ENCODE data around the gene PRCP. TPM values are rescaled to one million over a fixed set of nuclear protein-coding genes. Genes with fewer than 3 reads are reported as not detected.

The PRCP gene
- total RNA-seq, 2 experiments from 2014 or later: 23.0 to 23.3 TPM

- Mint-ChIP-seq H3K9me3 (no peaks in the 10 kb centered on the region), H3K4me1 (ENCODE audit: low read depth) (peaks cover 15% of the 10 kb centered on the region), H3K36me3 (ENCODE audit: low read depth) (peaks cover 2% of the 10 kb centered on the region), H3K27ac (no peak overlapping the region), H3K27me3 (ENCODE audit: low read depth) (no peaks in the 10 kb centered on the region), H3K4me3 (no peak overlapping the region)
- intact Hi-C loops (cut with micrococcal nuclease): no loop called here
- DNase-seq: no peak
- CTCF ChIA-PET: interaction anchor here (0.6 kb wide), 1 partner anchor 354 kb away, joined by 7 read pairs; no protein-coding TSS in a partner anchor
These were observed 7.5 kb downstream of the PRCP start for GRCh38 chr11:82892611-82893169.

GRCh38 chr11:82890936-82891335 lies 9.3 kb downstream of the PRCP start:
- no peak for DNase-seq
- intact Hi-C loops (cut with micrococcal nuclease): no loop called here

GRCh38 chr11:82890002-82890341 lies 10.3 kb downstream of the PRCP start:
- Mint-ChIP-seq H3K4me3 (no peak overlapping the region), H3K27me3 (ENCODE audit: low read depth) (no peaks in the 10 kb centered on the region), H3K27ac (no peak overlapping the region), H3K36me3 (ENCODE audit: low read depth) (peaks cover 4% of the 10 kb centered on the region), H3K4me1 (ENCODE audit: low read depth) (peaks cover 4% of the 10 kb centered on the region), H3K9me3 (no peaks in the 10 kb centered on the region)
- CTCF ChIA-PET: interaction anchor here (1.9 to 3.8 kb wide), 2 partner anchors 22 to 360 kb away, joined by 4 to 12 read pairs; no protein-coding TSS in a partner anchor
- DNase-seq: no peak
- intact Hi-C loops (cut with micrococcal nuclease): no loop called here

More at GRCh38 chr11:82890936-82891335, 9.3 kb downstream of the PRCP start:
- Mint-ChIP-seq H3K9me3 (no peaks in the 10 kb centered on the region), H3K27me3 (ENCODE audit: low read depth) (no peaks in the 10 kb centered on the region), H3K36me3 (ENCODE audit: low read depth) (peaks cover 4% of the 10 kb centered on the region), H3K4me3 (no peak overlapping the region), H3K4me1 (ENCODE audit: low read depth) (peaks cover 8% of the 10 kb centered on the region), H3K27ac (no peak overlapping the region)
- CTCF ChIA-PET: interaction anchor here (1.9 to 3.8 kb wide), 2 partner anchors 23 to 359 kb away, joined by 4 to 12 read pairs; no protein-coding TSS in a partner anchor

- intact Hi-C loops (cut with micrococcal nuclease): no loop called here
- DNase-seq: no peak
- Mint-ChIP-seq H3K9me3 (no peaks in the 10 kb centered on the region), H3K4me3 (no peak overlapping the region), H3K27me3 (ENCODE audit: low read depth) (no peaks in the 10 kb centered on the region), H3K27ac (no peak overlapping the region), H3K36me3 (ENCODE audit: low read depth) (peaks cover 4% of the 10 kb centered on the region), H3K4me1 (ENCODE audit: low read depth) (peaks cover 4% of the 10 kb centered on the region)
- CTCF ChIA-PET: interaction anchor here (0.6 to 3.8 kb wide), 3 partner anchors 22 to 360 kb away, joined by 4 to 12 read pairs (median 4); no protein-coding TSS in a partner anchor
These were observed 10.9 kb downstream of the PRCP start for GRCh38 chr11:82889133-82890001.

GRCh38 chr11:82883853-82884252 lies 16.4 kb downstream of the PRCP start:
- no peak for DNase-seq
- intact Hi-C loops (cut with micrococcal nuclease): no loop called here
- Mint-ChIP-seq H3K36me3 (ENCODE audit: low read depth) (peaks cover 21% of the 10 kb centered on the region), H3K4me3 (no peak overlapping the region), H3K4me1 (ENCODE audit: low read depth) (no peaks in the 10 kb centered on the region), H3K9me3 (no peaks in the 10 kb centered on the region), H3K27ac (no peak overlapping the region), H3K27me3 (ENCODE audit: low read depth) (no peaks in the 10 kb centered on the region)
- CTCF ChIA-PET: interaction anchor here (0.6 to 1.5 kb wide), 3 partner anchors 17 to 409 kb away, joined by 3 to 8 read pairs (median 3); no protein-coding TSS in a partner anchor

- CTCF ChIA-PET: interaction anchor here (0.5 to 1.7 kb wide), 2 partner anchors 26 to 328 kb away, joined by 3 to 6 read pairs; partner anchors contain the start of gene DDIAS
- Mint-ChIP-seq H3K27me3 (ENCODE audit: low read depth) (no peaks in the 10 kb centered on the region), H3K27ac (peak overlapping the region; percentile 61), H3K4me3 (no peak overlapping the region), H3K36me3 (ENCODE audit: low read depth) (peaks cover 9% of the 10 kb centered on the region), H3K9me3 (peaks cover 21% of the 10 kb centered on the region), H3K4me1 (ENCODE audit: low read depth) (peaks cover 30% of the 10 kb centered on the region)
- intact Hi-C loops (cut with micrococcal nuclease): loop anchor here (1.0 kb wide), 2 partner anchors 26 to 849 kb away; partner anchors contain the start of gene DDIAS
- DNase-seq: peak; percentile 14
These were observed 25.3 kb downstream of the PRCP start for GRCh38 chr11:82874646-82875523.

- Mint-ChIP-seq H3K27ac (peak overlapping the region; percentile 59), H3K27me3 (ENCODE audit: low read depth) (no peaks in the 10 kb centered on the region), H3K4me1 (ENCODE audit: low read depth) (peaks cover 30% of the 10 kb centered on the region), H3K4me3 (no peak overlapping the region), H3K9me3 (peaks cover 21% of the 10 kb centered on the region), H3K36me3 (ENCODE audit: low read depth) (peaks cover 7% of the 10 kb centered on the region)
- CTCF ChIA-PET: no interaction called here
- intact Hi-C loops (cut with micrococcal nuclease): no loop called here
- DNase-seq: no peak
These were observed 26.3 kb downstream of the PRCP start for GRCh38 chr11:82873919-82874333.

- H3K4me1 Mint-ChIP-seq (ENCODE audit: low read depth): peaks cover 32% of the 10 kb centered on the region
- CTCF ChIA-PET: interaction anchor here (0.5 kb wide), 1 partner anchor 227 kb away, joined by 3 read pairs; no protein-coding TSS in a partner anchor
- H3K27me3 Mint-ChIP-seq (ENCODE audit: low read depth): no peaks in the 10 kb centered on the region
- no peak overlapping the region for H3K4me3 Mint-ChIP-seq
- peaks cover 4% of the 10 kb centered on the region for H3K36me3 Mint-ChIP-seq (ENCODE audit: low read depth)
- H3K9me3 Mint-ChIP-seq: peaks cover 10% of the 10 kb centered on the region
- intact Hi-C loops (cut with micrococcal nuclease): no loop called here
- DNase-seq: no peak
- H3K27ac Mint-ChIP-seq: no peak overlapping the region
These were observed 27.7 kb downstream of the PRCP start for GRCh38 chr11:82872377-82873150.

- CTCF ChIA-PET: no interaction called here
- H3K27me3 Mint-ChIP-seq (ENCODE audit: low read depth): no peaks in the 10 kb centered on the region
- no peak overlapping the region for H3K27ac Mint-ChIP-seq
- H3K4me3 Mint-ChIP-seq: no peak overlapping the region
- H3K4me1 Mint-ChIP-seq (ENCODE audit: low read depth): peaks cover 35% of the 10 kb centered on the region
- intact Hi-C loops (cut with micrococcal nuclease): no loop called here
- DNase-seq: no peak
- peaks cover 4% of the 10 kb centered on the region for H3K9me3 Mint-ChIP-seq
- H3K36me3 Mint-ChIP-seq (ENCODE audit: low read depth): peaks cover 2% of the 10 kb centered on the region
These were observed 28.6 kb downstream of the PRCP start for GRCh38 chr11:82871646-82872045.

- no peak for DNase-seq
- CTCF ChIA-PET: interaction anchor here (0.5 to 5.5 kb wide), 6 partner anchors 17 to 423 kb away, joined by 3 to 51 read pairs (median 3); no protein-coding TSS in a partner anchor
- H3K36me3 Mint-ChIP-seq (ENCODE audit: low read depth): no peaks in the 10 kb centered on the region
- H3K27me3 Mint-ChIP-seq (ENCODE audit: low read depth): no peaks in the 10 kb centered on the region
- peaks cover 23% of the 10 kb centered on the region for H3K4me1 Mint-ChIP-seq (ENCODE audit: low read depth)
- intact Hi-C loops (cut with micrococcal nuclease): loop anchor here (10.0 kb wide), 1 partner anchor 575 kb away; no protein-coding TSS in a partner anchor
- no peaks in the 10 kb centered on the region for H3K9me3 Mint-ChIP-seq
- H3K27ac Mint-ChIP-seq: no peak overlapping the region
- no peak overlapping the region for H3K4me3 Mint-ChIP-seq
These were observed 30.6 kb downstream of the PRCP start for GRCh38 chr11:82869657-82870056.

- Mint-ChIP-seq H3K9me3 (no peaks in the 10 kb centered on the region), H3K36me3 (ENCODE audit: low read depth) (no peaks in the 10 kb centered on the region), H3K27me3 (ENCODE audit: low read depth) (no peaks in the 10 kb centered on the region), H3K27ac (peak overlapping the region; percentile 31), H3K4me1 (ENCODE audit: low read depth) (peaks cover 9% of the 10 kb centered on the region), H3K4me3 (peak overlapping the region; percentile 15)
- CTCF ChIA-PET: interaction anchor here (0.5 to 5.5 kb wide), 71 partner anchors 9 to 956 kb away, joined by 3 to 57 read pairs (median 4); partner anchors contain the start of genes DDIAS, FAM181B and PRCP
- intact Hi-C loops (cut with micrococcal nuclease): loop anchor here (1.0 to 10.0 kb wide), 9 partner anchors 33 to 953 kb away; partner anchors contain the start of genes ANKRD42, CCDC90B and PRCP
- DNase-seq: peak; percentile 91
These were observed 32.6 kb downstream of the PRCP start for GRCh38 chr11:82867495-82868082.

All from activated naive CD4-positive, alpha-beta T cell treated with anti-CD3 and anti-CD28 coated beads for 36 hours (primary cell).